Right lobe of liver (tissue), 6 donors: ENCODE measurements around the gene DHODH. TPM values are rescaled to one million over a fixed set of nuclear protein-coding genes. Genes with fewer than 3 reads are reported as not detected.
"Not testable (repeated sequence)": the region's sequence is repeated elsewhere in the genome, so short reads cannot be mapped to it uniquely, and the experiment has no call there.

Experiments
- ATAC-seq, 4 donors: fragments of 200-7000 bp; cut with Tn5 transposase; one replicate each; pipeline ENCODE4 v1.9.1; 2020; ENCODE audit warnings: mild to moderate bottlenecking in 4 of 4, moderate library complexity in 4 of 4
- DNase-seq, 3 donors: peaks; one replicate each; pipeline ENCODE4 v3.0.0-alpha.2; 2020
- H3K27ac ChIP-seq, 3 donors: fragments of 200-600 bp; one replicate each; pipeline ENCODE4 v1.8.0; 2022
- H3K27me3 ChIP-seq, 2 donors: fragments of 200-600 bp; one replicate each; pipeline ENCODE4 v1.8.0; 2022
- H3K36me3 ChIP-seq, 4 donors: fragments of 200-600 bp; sonication (generic) in 1 of 4; one replicate each; pipeline versions ENCODE4 v1.5.1 to v1.8.0; 2017 to 2022; ENCODE audit warnings: control low read depth in 1 of 4
- H3K4me1 ChIP-seq, 4 donors: fragments of 200-600 bp; sonication (generic) in 1 of 4; one replicate each; pipeline versions ENCODE4 v1.5.1 to v1.8.0; 2017 to 2022; ENCODE audit warnings: control low read depth in 1 of 4
- H3K4me3 ChIP-seq, 3 donors: fragments of 200-600 bp; one replicate each; pipeline ENCODE4 v1.8.0; 2022
- H3K9me3 ChIP-seq, 4 donors: fragments of 200-600 bp; sonication (generic) in 1 of 4; one replicate each; pipeline versions ENCODE4 v1.5.1 to v1.8.0; 2017 to 2022; ENCODE audit warnings: control low read depth in 1 of 4
- POLR2A ChIP-seq: fragments of 450-650 bp; IDR thresholded peaks from one replicate; pipeline ENCODE4 v1.6.1; 2017; ENCODE audit warnings: antibody characterized with exemption, mild to moderate bottlenecking
- WGBS: methylation state at CpG from one replicate; pipeline ENCODE4 v1.1.6; 2018; ENCODE audit warnings: low coverage, low lambda C conversion rate; ENCODE audit not compliant: insufficient coverage; ENCODE audit errors: missing lambda C conversion rate; 5-methylcytosine and 5-hydroxymethylcytosine counted together
- intact Hi-C, 2 donors: fragments of 100-400 bp; cut with DNase I; formaldehyde crosslinking; loops; one replicate each; pipeline versions ENCODE4 v1.11.2 to v1.14.1; 2022
- total RNA-seq, 6 experiments: library from RNA; depleted of rRNA in 2 of 6; stranded (reverse); fragments of >200 nt in 2 of 6; fragmentation: NEBNext Ultra II Directional in 3 of 6; extraction: Animal tissue kit (Norgen Biotek cat#: 25700) in 3 of 6; gene quantifications; one replicate each; pipeline versions ENCODE4 v1.1.0 to v1.2.4, GENCODE V29; 2016 to 2023
- TF ChIP-seq, protein P1 (sequence below), 4 donors: fragments of 200-600 bp in 3 of 4; fragments of 450-650 bp in 1 of 4; IDR thresholded peaks; one replicate each; pipeline versions ENCODE4 v1.5.1 to v1.8.0; 2016 to 2022; ENCODE audit warnings: antibody characterized with exemption in 4 of 4, mild to moderate bottlenecking in 2 of 4
- donor health status: DM: no; HTN: yes; CAD: no.
- donor health status: DM: no; HTN: no; CAD: no.
- donor health status: DM: no; HTN: no; CAD: no.
- donor health status: DM: no; HTN: yes; CAD: no.
- donor health status: DM: no; HTN: yes; CAD: no.

Gene DHODH
- total RNA-seq, 6 experiments from 2014 or later = 26.7 to 108 (median 74.6) TPM

- peak within 1 kb of the TSS; percentile 82 to 92 (median 90) for H3K27ac ChIP-seq
- intact Hi-C loops, H3K9me3 ChIP-seq, H3K27me3 ChIP-seq: not testable (repeated sequence)
- peak; percentile 76 for TF ChIP-seq POLR2A
- DNase-seq (peak in 1 of 3 donors; percentile 69), ATAC-seq (peak; percentile 50 to 76 (median 60))
- peaks cover 0 to 21% (median 10%) of the 10 kb centered on the region in 4 donors for H3K36me3 ChIP-seq
- peaks cover 4 to 46% (median 17%) of the 10 kb centered on the region in 4 donors for H3K4me1 ChIP-seq
- 25% methylated on average over 5 of the region's 5 CpGs for WGBS
- H3K4me3 ChIP-seq = peak within 1 kb of the TSS; percentile 43 to 63 (median 60)
These were observed 45.8 kb downstream of the DHODH start, which contains the start of gene HP for GRCh38 chr16:72054254-72054847. TSS of gene HP (plus strand) at chr16:72054505. CDS start at chr16:72054653, 148 bp downstream.

- intact Hi-C loops = no loop called here
- WGBS = 11% methylated on average over 2 of the region's 4 CpGs
- ATAC-seq (peak in 1 of 4 donors; percentile 1), DNase-seq (no peak)
- peaks cover 0 to 30% (median 14%) of the 10 kb centered on the region in 4 donors for H3K36me3 ChIP-seq
- peaks cover 4 to 32% (median 13%) of the 10 kb centered on the region in 4 donors for H3K4me1 ChIP-seq
- H3K27me3 ChIP-seq = no peaks in the 10 kb centered on the region
- peak overlapping the region; percentile 43 to 63 (median 60) for H3K4me3 ChIP-seq
- H3K9me3 ChIP-seq = no peaks in the 10 kb centered on the region
- peak overlapping the region; percentile 82 to 92 (median 90) for H3K27ac ChIP-seq
- TF ChIP-seq, protein P1, sequence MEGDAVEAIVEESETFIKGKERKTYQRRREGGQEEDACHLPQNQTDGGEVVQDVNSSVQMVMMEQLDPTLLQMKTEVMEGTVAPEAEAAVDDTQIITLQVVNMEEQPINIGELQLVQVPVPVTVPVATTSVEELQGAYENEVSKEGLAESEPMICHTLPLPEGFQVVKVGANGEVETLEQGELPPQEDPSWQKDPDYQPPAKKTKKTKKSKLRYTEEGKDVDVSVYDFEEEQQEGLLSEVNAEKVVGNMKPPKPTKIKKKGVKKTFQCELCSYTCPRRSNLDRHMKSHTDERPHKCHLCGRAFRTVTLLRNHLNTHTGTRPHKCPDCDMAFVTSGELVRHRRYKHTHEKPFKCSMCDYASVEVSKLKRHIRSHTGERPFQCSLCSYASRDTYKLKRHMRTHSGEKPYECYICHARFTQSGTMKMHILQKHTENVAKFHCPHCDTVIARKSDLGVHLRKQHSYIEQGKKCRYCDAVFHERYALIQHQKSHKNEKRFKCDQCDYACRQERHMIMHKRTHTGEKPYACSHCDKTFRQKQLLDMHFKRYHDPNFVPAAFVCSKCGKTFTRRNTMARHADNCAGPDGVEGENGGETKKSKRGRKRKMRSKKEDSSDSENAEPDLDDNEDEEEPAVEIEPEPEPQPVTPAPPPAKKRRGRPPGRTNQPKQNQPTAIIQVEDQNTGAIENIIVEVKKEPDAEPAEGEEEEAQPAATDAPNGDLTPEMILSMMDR (IDR thresholded peaks at IDR 0.05) = no peak
- TF ChIP-seq POLR2A = no peak
These were observed 47.4 kb downstream of the DHODH start for GRCh38 chr16:72055911-72056310.

GRCh38 chr16:72057313-72057712, 48.8 kb downstream of the DHODH start:
- DNase-seq, ATAC-seq, intact Hi-C loops: not testable (repeated sequence)

GRCh38 chr16:72059060-72059459, 50.5 kb downstream of the DHODH start:
- DNase-seq, intact Hi-C loops, H3K9me3 ChIP-seq, H3K27me3 ChIP-seq: not testable (repeated sequence)
- Histone ChIP-seq H3K4me1 (peaks cover 0 to 20% (median under 1%) of the 10 kb centered on the region in 4 donors), H3K36me3 (peaks cover 0 to 30% (median 14%) of the 10 kb centered on the region in 4 donors), H3K27ac (peak overlapping the region in 1 of 3 donors; percentile 47), H3K4me3 (peak overlapping the region in 1 of 3 donors; percentile 9)
- ATAC-seq = peak in 1 of 4 donors; percentile 0
- 38% methylated on average over 5 of the region's 7 CpGs for WGBS

More at GRCh38 chr16:72057313-72057712, 48.8 kb downstream of the DHODH start:
- H3K27ac ChIP-seq, H3K4me3 ChIP-seq, H3K9me3 ChIP-seq, H3K27me3 ChIP-seq: not testable (repeated sequence)
- H3K4me1 ChIP-seq = peaks cover 0 to 24% (median 12%) of the 10 kb centered on the region in 4 donors
- WGBS = no CpG with 5 or more reads among the region's 6 CpGs
- peaks cover 0 to 30% (median 14%) of the 10 kb centered on the region in 4 donors for H3K36me3 ChIP-seq

GRCh38 chr16:72060405-72060804, 51.9 kb downstream of the DHODH start:
- Histone ChIP-seq H3K36me3 (peaks cover 0 to 26% (median 10%) of the 10 kb centered on the region in 4 donors), H3K27me3 (no peaks in the 10 kb centered on the region), H3K4me3 (no peak overlapping the region), H3K4me1 (peaks cover 0 to 19% (median 0%) of the 10 kb centered on the region in 4 donors), H3K9me3 (no peaks in the 10 kb centered on the region), H3K27ac (peak overlapping the region in 2 of 3 donors; percentile 15 to 33)
- DNase-seq (peak in 1 of 3 donors; percentile 43), ATAC-seq (peak; percentile 5 to 44 (median 16))
- intact Hi-C loops = no loop called here
- WGBS = 64% methylated on average over 4 of the region's 9 CpGs
- TF ChIP-seq, protein P1 (IDR thresholded peaks at IDR 0.05) = no peak
- TF ChIP-seq POLR2A = peak; percentile 67

GRCh38 chr16:72061564-72061963, 53.0 kb downstream of the DHODH start:
- Histone ChIP-seq H3K4me1 (peaks cover 0 to 19% (median 0%) of the 10 kb centered on the region in 4 donors), H3K4me3 (no peak overlapping the region), H3K9me3 (no peaks in the 10 kb centered on the region), H3K27ac (peak overlapping the region in 2 of 3 donors; percentile 90), H3K36me3 (peaks cover 0 to 17% (median 6%) of the 10 kb centered on the region in 4 donors), H3K27me3 (no peaks in the 10 kb centered on the region)
- TF ChIP-seq POLR2A = no peak
- TF ChIP-seq, protein P1 (IDR thresholded peaks at IDR 0.05) = no peak
- intact Hi-C loops = no loop called here
- DNase-seq = peak in 1 of 3 donors; percentile 56
- ATAC-seq = peak; percentile 10 to 35 (median 26)
- WGBS = no CpG with 5 or more reads among the region's 1 CpG
